ENCODE results near the gene C10orf105.
A peak's percentile ranks its signal among the peaks of the same experiment; 100 is the strongest.

Gene C10orf105

GRCh38 chr10:71737001-71737833 is 17.6 kb upstream of the C10orf105 start:
- DNase-seq, result no peak

GRCh38 chr10:71736570-71736952 is 17.0 kb upstream of the C10orf105 start:
- no peak for DNase-seq

- no peak for DNase-seq
Measured at GRCh38 chr10:71735709-71736569, 16.4 kb upstream of the C10orf105 start.

- no peak for DNase-seq
Measured at GRCh38 chr10:71734797-71735196, 15.2 kb upstream of the C10orf105 start.

GRCh38 chr10:71731791-71732190 is 12.2 kb upstream of the C10orf105 start:
- DNase-seq, result no peak

GRCh38 chr10:71729161-71729636 is 9.6 kb upstream of the C10orf105 start:
- no peak for DNase-seq

GRCh38 chr10:71727738-71728737 is 8.5 kb upstream of the C10orf105 start:
- DNase-seq, result no peak

GRCh38 chr10:71727105-71727737 is 7.6 kb upstream of the C10orf105 start:
- DNase-seq, result peak; percentile 15

GRCh38 chr10:71726580-71727104 is 7.1 kb upstream of the C10orf105 start:
- no peak for DNase-seq

- peak; percentile 34 for DNase-seq
Measured at GRCh38 chr10:71725998-71726579, 6.5 kb upstream of the C10orf105 start.

- DNase-seq, result no peak
Measured at GRCh38 chr10:71725249-71725648, 5.7 kb upstream of the C10orf105 start.

- no peak for DNase-seq
Measured at GRCh38 chr10:71724539-71724938, 5.0 kb upstream of the C10orf105 start.

- DNase-seq, result no peak
Measured at GRCh38 chr10:71723311-71723710, 3.7 kb upstream of the C10orf105 start.

- no peak for DNase-seq
Measured at GRCh38 chr10:71722849-71723248, 3.3 kb upstream of the C10orf105 start.

- DNase-seq, result no peak
Measured at GRCh38 chr10:71721313-71721712, 1.7 kb upstream of the C10orf105 start.

- DNase-seq, result no peak
Measured at GRCh38 chr10:71720288-71720687, 710 bp upstream of the C10orf105 start.

- DNase-seq, result no peak
Measured at GRCh38 chr10:71719042-71719441, 536 bp downstream of the C10orf105 start.

GRCh38 chr10:71718165-71718698 is 1.3 kb downstream of the C10orf105 start:
- no peak for DNase-seq

GRCh38 chr10:71717551-71717951 is 2.0 kb downstream of the C10orf105 start:
- no peak for DNase-seq

GRCh38 chr10:71717056-71717455 is 2.5 kb downstream of the C10orf105 start:
- no peak for DNase-seq

- DNase-seq, result no peak
Measured at GRCh38 chr10:71716426-71716825, 3.2 kb downstream of the C10orf105 start.

Data from NK-92 treated with Interleukin-12 subunit alpha and Interleukin-12 subunit beta, amount 100 ng/mL, for 24 hours (cell line).